K562 (cell line): ENCODE data around the gene AKT1. TPM values are rescaled to one million over a fixed set of nuclear protein-coding genes. Genes with fewer than 3 reads are reported as not detected.
A peak's percentile ranks its signal among the peaks of the same experiment; 100 is the strongest.

ENCODE experiments used
- ATAC-seq: fragments of 200-7000 bp; cut with Tn5 transposase; 3 replicates; pipeline ENCODE4 v1.9.1; 2020; ENCODE audit warnings: moderate library complexity
- BruUV-seq: library from RNA; stranded (reverse); fragments of 400-500 nt; replicated peaks from 2 replicates; lab custom pipeline; 2021; lab: Mats Ljungman, UMichigan
- CTCF ChIA-PET: fragments of 300-600 bp; formaldehyde crosslinking; extraction: SDS; loops from one replicate; lab custom pipeline; 2021; ENCODE audit warnings: low intra/inter-chr PET ratio; lab: Yijun Ruan, JAX
- POLR2A ChIA-PET: fragments of 300-600, 350-650 bp; sonication (Branson Sonifier 250); formaldehyde crosslinking; extraction: SDS; loops from one replicate; lab custom pipeline; 2021; ENCODE audit warnings: antibody characterized with exemption, inconsistent platforms; lab: Yijun Ruan, JAX
- DNase-seq, 4 experiments: peaks; one replicate each; pipeline versions ENCODE4 v3.0.0 to v3.0.0-alpha.2; 2011 to 2018; ENCODE audit warnings: low spot score in 3 of 4, mixed read lengths in 3 of 4; ENCODE audit errors: extremely low read depth in 1 of 4
- FAIRE-seq: peaks from 2 replicates; lab custom pipeline; 2011; peaks lifted over from hg19 to GRCh38; lab: Jason Lieb, UNC
- H2AFZ ChIP-seq: 2 replicates; pipeline ENCODE4 v1.6.0; 2011; ENCODE audit warnings: low read depth, low read length, control low read depth, inconsistent platforms
- H3K27ac ChIP-seq: fragments of 200-600 bp; 3 replicates; pipeline ENCODE4 v1.8.0; 2011; ENCODE audit warnings: low read depth, mild to moderate bottlenecking, control low read depth, inconsistent platforms, low read length, moderate library complexity, mixed read lengths; ENCODE audit errors: extremely low read depth
- H3K27me3 ChIP-seq, 2 experiments: fragments of 300-600 bp in 1 of 2; 2 replicates in 1 of 2; 3 replicates in 1 of 2; pipeline versions ENCODE4 v1.6.0 to v1.8.0; 2011; ENCODE audit warnings: inconsistent platforms in 2 of 2, low read length in 2 of 2, mild to moderate bottlenecking in 1 of 2, mixed read lengths in 1 of 2, moderate library complexity in 1 of 2; ENCODE audit not compliant: control insufficient read depth in 2 of 2, insufficient read depth in 2 of 2
- H3K36me3 ChIP-seq: fragments of 300-600 bp; 3 replicates; pipeline ENCODE4 v1.8.0; 2011; ENCODE audit warnings: mild to moderate bottlenecking, low read length, inconsistent platforms; ENCODE audit not compliant: control insufficient read depth, insufficient read depth
- H3K4me1 ChIP-seq, 2 experiments: fragments of 200-600 bp in 1 of 2; replicated peaks in 1 of 2; 2 replicates in 1 of 2; 3 replicates in 1 of 2; pipeline versions ENCODE4 v1.5.1 to v1.8.0; 2011; ENCODE audit warnings: inconsistent platforms in 2 of 2, low read length in 2 of 2, mild to moderate bottlenecking in 1 of 2, mixed read lengths in 1 of 2, moderate library complexity in 1 of 2; ENCODE audit not compliant: control insufficient read depth in 2 of 2, insufficient read depth in 2 of 2
- H3K4me2 ChIP-seq: 2 replicates; pipeline ENCODE4 v1.6.1; 2011; ENCODE audit warnings: low read length, control low read depth, inconsistent platforms, mixed read lengths; ENCODE audit not compliant: insufficient read depth
- H3K4me3 ChIP-seq: fragments of 200-600 bp; sonication (generic), shearing (Covaris generic); 2 replicates; pipeline ENCODE4 v1.5.1; 2016; ENCODE audit warnings: control low read depth, inconsistent platforms
- H3K79me2 ChIP-seq: fragments of 200-600 bp; 3 replicates; pipeline ENCODE4 v1.8.0; 2011; ENCODE audit warnings: low read length, inconsistent platforms; ENCODE audit not compliant: control insufficient read depth, insufficient read depth
- H3K9ac ChIP-seq, 2 experiments: 2 replicates each; pipeline versions ENCODE4 v1.6.0 to v1.6.1; 2011; ENCODE audit warnings: low read depth in 2 of 2, low read length in 2 of 2, control low read depth in 1 of 2, inconsistent platforms in 1 of 2, mild to moderate bottlenecking in 1 of 2, mixed read lengths in 1 of 2; ENCODE audit not compliant: insufficient read depth in 1 of 2
- H3K9me1 ChIP-seq: one replicate; pipeline ENCODE4 v1.6.0; 2011; ENCODE audit warnings: inconsistent platforms, mild to moderate bottlenecking, low read length, moderate library complexity; ENCODE audit not compliant: control insufficient read depth, insufficient read depth
- H3K9me3 ChIP-seq: replicated peaks from 2 replicates; pipeline ENCODE4 v1.5.1; 2011; ENCODE audit warnings: low read depth, low read length, inconsistent platforms; ENCODE audit not compliant: control insufficient read depth, insufficient read depth
- H4K20me1 ChIP-seq: replicated peaks from 2 replicates; pipeline ENCODE4 v1.6.1; 2011; ENCODE audit warnings: low read length, inconsistent platforms, mixed read lengths; ENCODE audit not compliant: control insufficient read depth, insufficient read depth
- CEBPB ChIP-seq: fragments of 450-650 bp; IDR thresholded peaks from 2 replicates; pipeline ENCODE4 v1.6.1; 2016; ENCODE audit warnings: missing genetic modification characterization, missing compliant biosample characterization
- CHAMP1 ChIP-seq: fragments of 450-650 bp; IDR thresholded peaks from 2 replicates; pipeline ENCODE4 v1.6.1; 2016; ENCODE audit warnings: mild to moderate bottlenecking
- EP400 ChIP-seq: fragments of 450-650 bp; IDR thresholded peaks from 2 replicates; pipeline ENCODE4 v1.6.1; 2017; ENCODE audit warnings: antibody characterized with exemption, mild to moderate bottlenecking, moderate library complexity
- FOS ChIP-seq: IDR thresholded peaks from 3 replicates; pipeline ENCODE4 v1.6.1; 2011; ENCODE audit not compliant: insufficient read length; ENCODE audit errors: extremely low read depth
- HDAC6 ChIP-seq: IDR thresholded peaks from 2 replicates; pipeline ENCODE4 v1.6.1; 2012; ENCODE audit warnings: low read depth, mild to moderate bottlenecking, control low read depth, inconsistent platforms, low read length, moderate library complexity
- JUNB ChIP-seq: fragments of 450-650 bp; formaldehyde crosslinking; conservative IDR thresholded peaks from 2 replicates; pipeline ENCODE4 v1.4.0; 2020; ENCODE audit warnings: mild to moderate bottlenecking
- PTTG1 ChIP-seq: fragments of 450-650 bp; IDR thresholded peaks from 2 replicates; pipeline ENCODE4 v1.6.1; 2016; ENCODE audit warnings: low read depth, mild to moderate bottlenecking, missing genetic modification characterization, missing compliant biosample characterization
- PYGO2 ChIP-seq: fragments of 450-650 bp; IDR thresholded peaks from 2 replicates; pipeline ENCODE4 v1.6.1; 2016; ENCODE audit warnings: mild to moderate bottlenecking, missing genetic modification characterization, moderate library complexity, missing compliant biosample characterization
- RAD51 ChIP-seq: fragments of 450-650 bp; IDR thresholded peaks from 2 replicates; pipeline ENCODE4 v1.7.1; 2016; ENCODE audit warnings: low read depth, mild to moderate bottlenecking, borderline replicate concordance
- SMC3 ChIP-seq: conservative IDR thresholded peaks from 2 replicates; pipeline ENCODE4 v1.6.1; 2011; ENCODE audit warnings: low read depth, low read length, improper control_type of control experiment; ENCODE audit not compliant: insufficient read depth
- XRCC3 ChIP-seq: fragments of 450-650 bp; IDR thresholded peaks from 2 replicates; pipeline ENCODE4 v1.6.1; 2017; ENCODE audit warnings: mild to moderate bottlenecking, moderate library complexity
- ZNF407 ChIP-seq: fragments of 450-650 bp; IDR thresholded peaks from 2 replicates; pipeline ENCODE4 v1.6.1; 2016; ENCODE audit warnings: low read depth
- ZNF75A ChIP-seq: fragments of 450-650 bp; formaldehyde crosslinking; IDR thresholded peaks from 2 replicates; pipeline ENCODE4 v1.4.0; 2020; ENCODE audit warnings: mild to moderate bottlenecking
- WGBS: fragments of 100-300 bp; shearing (Covaris generic); methylation state at CpG from one replicate; pipeline ENCODE4 v1.1.6; 2016; ENCODE audit warnings: low coverage, mixed read lengths; ENCODE audit not compliant: insufficient coverage; ENCODE audit errors: missing lambda C conversion rate; 5-methylcytosine and 5-hydroxymethylcytosine counted together
- in situ Hi-C: fragments of 300-500 bp; cut with MboI; formaldehyde crosslinking; loops from 4 replicates; pipeline ENCODE4 v1.15.0; 2018; ENCODE audit warnings: inconsistent platforms, mixed read lengths
- intact Hi-C: fragments of 100-400 bp; cut with micrococcal nuclease; formaldehyde crosslinking; loops from 2 replicates; pipeline ENCODE4 v1.14.2; 2022
- polyA plus RNA-seq, 8 experiments: library from polyadenylated mRNA; depleted of rRNA in 4 of 8; stranded (reverse) in 5 of 8; unstranded in 3 of 8; fragments of >200 nt; fragmentation: Nextera tagmentation in 2 of 8; fragmentation: Illumina TruSeq in 1 of 8; extraction: Ambion mirVana in 2 of 8; extraction: Trizol in 1 of 8; gene quantifications; 2 replicates each; pipeline versions ENCODE4 v1.2.1 to v1.2.3, GENCODE V29; 2011 to 2014; ENCODE audit warnings: inconsistent platforms in 1 of 8, missing spikeins in 1 of 8
- total RNA-seq, 7 experiments: library from RNA; depleted of rRNA in 6 of 7; stranded (reverse); fragments of >200 nt in 6 of 7; fragmentation: Illumina TruSeq in 2 of 7; extraction: Trizol in 2 of 7; gene quantifications; 2 replicates each; pipeline versions ENCODE4 v1.2.1 to v1.2.3, GENCODE V29; 2011 to 2021; ENCODE audit warnings: low replicate concordance in 1 of 7
- TF ChIP-seq, protein P1 (sequence below): fragments of 250-450 bp; sonication (Bioruptor Pico); IDR thresholded peaks from 2 replicates; pipeline ENCODE4 v1.8.0; 2021; ENCODE audit warnings: moderate library complexity, mild to moderate bottlenecking, inconsistent platforms

Gene AKT1
- total and polyA plus RNA-seq, 9 of the 15 experiments (the other 6 are each of a cell fraction or from before 2014, with no cell fraction given), result 0.49 to 132 (median 75.1) TPM

DNA sequence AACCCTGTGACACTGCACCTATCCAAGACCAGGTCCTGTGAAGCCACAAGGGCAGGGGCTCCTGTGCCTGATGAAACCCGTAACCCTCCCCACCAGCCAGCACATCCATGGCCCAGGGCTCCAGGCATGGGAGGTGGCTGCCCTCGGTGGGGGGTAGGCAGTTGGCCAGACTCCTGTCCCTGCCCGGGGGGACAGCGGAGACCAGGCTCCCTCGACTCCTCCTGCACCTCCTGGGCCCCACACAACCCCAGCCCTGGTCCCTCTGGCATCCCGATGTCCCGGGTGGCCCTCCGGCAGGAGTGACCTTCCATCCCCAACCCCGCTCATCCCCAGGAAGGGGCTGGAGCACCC, 11.4 kb downstream of the AKT1 start:
- DNase-seq (no peak), FAIRE-seq (no peak), ATAC-seq (no peak)
- 100% methylated on average over 3 of the region's 9 CpGs for WGBS
- Histone ChIP-seq H4K20me1 (no peaks in the 10 kb centered on the region; the same call in 1 of the 2 replicates), H3K27me3 (no peaks in the 10 kb centered on the region), H3K4me1 (peaks cover 0 to 40% of the 10 kb centered on the region in 2 experiments; a peak in 2 of 5 replicates), H3K36me3 (peaks cover 40% of the 10 kb centered on the region; the same call in 1 of the 3 replicates), H3K79me2 (no peaks in the 10 kb centered on the region; the same call in 2 of the 3 replicates), H3K27ac (no peak overlapping the region), H3K9me1 (no peaks in the 10 kb centered on the region), H3K4me2 (no peak overlapping the region), H3K9me3 (no peaks in the 10 kb centered on the region), H3K4me3 (no peak overlapping the region), H2AFZ (no peak overlapping the region), H3K9ac (peak overlapping the region in 1 of 2 experiments; percentile 26; a peak in 1 of 4 replicates)
- in situ Hi-C loops (no loop called here), intact Hi-C loops (no loop called here)
- CTCF ChIA-PET, result no interaction called here
- POLR2A ChIA-PET, result interaction anchor here (1.1 kb wide), 1 partner anchor 39 kb away, joined by 6 read pairs; no protein-coding TSS in a partner anchor
- BruUV-seq, result no TSS peak
- TF ChIP-seq RAD51 (no peak), XRCC3 (no peak), PYGO2 (tag) (no peak), CEBPB (tag) (no peak), FOS (no peak), PTTG1 (tag) (no peak), HDAC6 (no peak), ZNF407 (no peak), CHAMP1 (no peak), EP400 (no peak), JUNB (no peak), SMC3 (no peak), ZNF75A (no peak)
- TF ChIP-seq, protein P1, sequence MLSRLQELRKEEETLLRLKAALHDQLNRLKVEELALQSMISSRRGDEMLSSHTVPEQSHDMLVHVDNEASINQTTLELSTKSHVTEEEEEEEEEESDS (CRISPR knock-in tag), result no peak
